ENCODE data around the gene LYPD5. TPM values are rescaled to one million over a fixed set of nuclear protein-coding genes. Genes with fewer than 3 reads are reported as not detected.
"Not testable (repeated sequence)": the region's sequence is repeated elsewhere in the genome, so short reads cannot be mapped to it uniquely, and the experiment has no call there.

The LYPD5 gene
- total RNA-seq, 2 donors from 2014 or later: 0.70 to 3.5 TPM

DNA sequence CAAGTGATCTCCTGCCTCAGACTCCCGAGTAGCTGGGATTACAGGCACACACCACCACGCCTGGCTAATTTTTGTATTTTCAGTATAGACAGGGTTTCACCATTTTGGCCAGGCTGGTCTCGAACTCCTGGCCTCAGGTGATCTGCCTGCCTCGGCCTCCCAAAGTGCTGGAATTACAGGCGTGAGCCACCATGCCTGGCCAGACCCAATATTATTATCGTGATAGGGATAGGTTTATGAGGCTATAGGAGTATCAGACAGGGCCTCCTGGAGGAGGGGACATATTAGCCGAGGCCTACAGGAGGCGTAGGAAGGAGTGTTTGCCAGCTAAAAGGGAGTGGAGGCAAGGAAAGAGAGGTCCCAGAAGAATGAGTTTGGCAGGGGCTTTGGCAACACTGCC lies 37.6 kb downstream of the LYPD5 start:
- ATAC-seq: not testable (repeated sequence)

DNA sequence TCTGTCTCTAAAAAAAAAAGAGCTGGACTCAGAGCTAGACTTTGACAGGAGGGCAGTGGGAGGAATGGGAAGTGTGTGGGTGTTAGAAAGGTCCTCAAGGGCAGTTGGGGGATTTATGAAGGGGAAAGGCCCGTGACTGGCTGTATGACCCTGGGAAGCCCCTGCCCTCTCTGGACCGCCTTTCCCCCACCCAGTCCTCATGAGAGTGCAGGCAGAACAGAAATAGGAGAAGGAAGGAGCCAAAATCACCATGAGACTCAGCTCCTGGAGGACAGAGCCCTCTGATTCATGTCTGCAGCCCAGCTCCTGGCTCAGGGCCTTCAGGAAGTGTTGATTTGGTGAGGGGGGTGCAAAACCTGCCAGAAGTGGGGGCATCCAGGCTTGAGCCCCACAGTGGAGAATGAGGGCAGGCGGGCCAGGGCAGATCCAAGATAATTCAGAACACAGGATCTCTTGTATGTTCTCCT lies 38.7 kb downstream of the LYPD5 start:
- no peak for ATAC-seq
- DNase-seq: no peak
- intact Hi-C loops (cut with DNase I, micrococcal nuclease): no loop called here

More for the DNA sequence above, 37.6 kb downstream of the LYPD5 start:
- DNase-seq; intact Hi-C loops (cut with DNase I, micrococcal nuclease): not testable (repeated sequence)

DNA sequence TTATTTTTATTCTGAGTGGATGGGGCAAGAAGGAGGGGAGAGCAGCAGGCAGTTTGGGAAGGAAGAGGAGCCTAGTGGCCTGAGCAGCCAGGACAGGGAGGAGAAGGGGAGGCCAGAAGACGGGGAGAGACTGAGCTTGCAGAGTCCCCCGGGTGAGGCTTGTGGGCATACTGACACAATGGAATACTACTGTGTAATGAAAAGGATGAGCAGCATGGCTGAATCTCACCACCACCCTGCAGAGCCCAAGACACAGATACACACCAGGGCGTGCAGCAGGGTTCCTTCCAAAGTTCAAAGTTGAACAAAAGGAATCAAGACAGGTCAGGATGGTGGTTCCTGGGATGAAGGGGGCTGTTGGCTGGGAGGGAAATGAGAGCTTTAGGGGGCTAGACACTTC lies 39.4 kb downstream of the LYPD5 start:
- no peak for ATAC-seq
- no peak for DNase-seq
- intact Hi-C loops (cut with DNase I, micrococcal nuclease): no loop called here

DNA sequence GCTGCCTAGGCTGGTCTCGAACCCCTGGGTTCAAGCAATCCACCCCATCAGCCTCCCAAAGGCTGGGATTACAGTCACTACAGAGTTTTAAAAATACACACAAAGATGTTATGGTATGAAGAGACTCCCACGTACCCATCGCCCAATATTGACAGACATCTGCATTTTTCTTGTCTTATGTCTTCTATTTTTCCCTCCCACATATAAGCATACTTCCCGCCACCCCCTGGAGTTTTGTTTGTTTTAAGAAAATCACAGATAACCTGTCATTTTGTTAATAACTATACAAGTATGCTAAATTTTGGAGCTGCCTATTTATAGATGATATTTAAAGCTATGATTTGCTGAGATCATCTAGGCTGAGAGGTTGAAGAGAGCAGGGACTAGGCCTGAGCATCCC lies 41.3 kb downstream of the LYPD5 start:
- ATAC-seq: no peak
- intact Hi-C loops (cut with DNase I, micrococcal nuclease): no loop called here
- no peak for DNase-seq

DNA sequence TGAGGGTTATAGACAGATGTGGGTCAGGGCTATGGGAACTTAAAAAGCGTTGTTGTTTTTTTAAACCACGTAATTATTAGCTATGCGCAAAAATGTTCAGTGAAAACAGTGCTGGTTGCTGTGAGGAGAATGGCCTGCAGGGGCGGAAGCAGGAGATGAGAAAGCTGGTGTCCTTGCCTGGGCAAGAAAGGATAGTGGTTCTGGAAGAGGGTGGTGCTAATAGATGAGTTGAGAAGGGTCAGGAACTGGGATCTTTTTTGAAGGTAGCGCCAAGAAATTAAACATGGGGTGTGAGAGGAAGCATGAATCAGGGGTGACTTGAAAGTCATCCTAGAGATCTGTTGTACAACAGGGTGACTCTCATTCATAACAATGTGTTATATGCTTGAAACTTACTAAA lies 42.7 kb downstream of the LYPD5 start:
- DNase-seq: no peak
- intact Hi-C loops (cut with DNase I, micrococcal nuclease): no loop called here
- no peak for ATAC-seq

DNA sequence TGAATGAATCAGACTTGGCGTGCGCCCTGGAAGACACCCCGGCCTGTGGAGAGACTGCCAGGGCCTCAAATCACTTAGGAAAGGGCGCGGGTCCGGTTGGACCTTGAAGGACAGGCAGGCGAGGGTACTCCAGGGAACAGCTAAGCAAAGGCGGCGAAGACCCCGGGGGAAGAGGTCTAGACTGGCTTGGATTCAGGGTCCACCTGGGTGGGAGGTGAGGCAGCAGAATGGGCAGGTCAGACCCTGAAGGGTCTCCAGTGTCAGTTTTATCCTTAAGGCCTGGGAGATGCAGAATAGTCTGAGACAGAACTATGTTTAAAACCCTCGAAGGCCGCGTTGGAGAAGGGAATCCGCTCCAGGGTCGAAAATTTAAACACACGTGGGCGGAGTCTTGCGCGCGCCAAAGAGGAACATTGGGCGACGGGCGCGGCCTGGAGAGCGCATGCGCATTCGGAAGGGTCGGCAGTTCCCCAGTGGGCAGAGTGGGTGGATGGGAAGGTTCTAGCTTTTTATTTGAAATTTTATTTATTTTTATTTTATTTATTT lies 46.9 kb downstream of the LYPD5 start:
- intact Hi-C loops (cut with DNase I, micrococcal nuclease): no loop called here
- ATAC-seq: peak; percentile 63
- peak; percentile 88 to 92 for DNase-seq

DNA sequence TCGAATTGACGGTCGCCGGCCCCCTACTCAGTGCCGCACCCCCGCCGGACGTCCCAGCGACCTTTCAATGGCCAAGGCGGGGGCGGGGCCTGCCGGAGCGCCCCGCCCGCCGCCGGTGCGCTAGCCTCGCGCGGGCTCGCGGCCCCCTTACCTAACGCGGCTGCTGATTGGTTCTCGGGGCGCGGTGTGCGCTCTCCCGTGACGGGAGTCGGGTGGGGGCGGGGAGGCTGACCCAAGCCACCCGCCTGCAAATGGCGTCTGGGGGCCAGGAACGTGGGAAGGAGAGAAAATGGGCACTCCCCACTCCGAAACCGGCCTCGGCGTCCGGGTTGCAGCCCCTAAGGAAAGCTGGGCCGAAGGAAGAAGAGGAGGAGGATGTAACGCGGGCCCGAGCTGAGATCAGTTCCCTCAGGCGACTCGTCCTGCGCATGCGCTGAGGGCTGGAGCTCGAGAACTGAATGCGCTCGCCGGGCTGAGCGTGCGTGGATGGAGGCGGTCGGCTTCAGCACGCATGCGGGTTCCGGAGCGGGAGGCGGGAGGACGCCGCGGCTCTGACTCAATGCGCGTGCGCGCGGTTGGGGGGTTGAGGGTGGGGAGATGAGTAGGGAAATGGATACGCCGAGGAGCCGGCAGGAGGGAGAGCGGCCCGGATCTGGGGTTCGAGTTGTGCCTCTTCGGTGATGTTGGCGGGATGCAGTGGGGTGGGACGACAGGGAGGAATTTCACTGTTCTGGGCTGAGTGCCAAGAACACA lies 47.6 kb downstream of the LYPD5 start, which contains the start of gene SMG9:
TSS of gene SMG9 (minus strand) at position 460 of the 753 bp plus-strand sequence. CDS start 4,221 bp downstream, outside the sequence.
- intact Hi-C loops (cut with DNase I, micrococcal nuclease): no loop called here
- DNase-seq (peak; percentile 97 to 98), ATAC-seq (peak; percentile 82)

DNA sequence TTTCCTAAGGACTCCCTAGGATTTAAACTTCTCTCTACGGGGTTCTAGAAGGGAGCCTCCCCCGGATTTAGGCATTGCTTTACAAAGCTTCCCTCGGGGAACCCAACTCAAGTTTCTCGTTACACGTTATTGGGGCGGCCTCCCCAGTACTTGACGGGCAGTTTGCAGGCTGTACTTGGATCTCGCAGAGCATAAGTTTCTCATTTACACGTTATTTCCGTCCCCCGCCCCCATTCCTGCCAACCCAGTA lies 48.1 kb downstream of the LYPD5 start:
- DNase-seq (no peak), ATAC-seq (no peak)
- intact Hi-C loops (cut with DNase I, micrococcal nuclease): no loop called here

DNA sequence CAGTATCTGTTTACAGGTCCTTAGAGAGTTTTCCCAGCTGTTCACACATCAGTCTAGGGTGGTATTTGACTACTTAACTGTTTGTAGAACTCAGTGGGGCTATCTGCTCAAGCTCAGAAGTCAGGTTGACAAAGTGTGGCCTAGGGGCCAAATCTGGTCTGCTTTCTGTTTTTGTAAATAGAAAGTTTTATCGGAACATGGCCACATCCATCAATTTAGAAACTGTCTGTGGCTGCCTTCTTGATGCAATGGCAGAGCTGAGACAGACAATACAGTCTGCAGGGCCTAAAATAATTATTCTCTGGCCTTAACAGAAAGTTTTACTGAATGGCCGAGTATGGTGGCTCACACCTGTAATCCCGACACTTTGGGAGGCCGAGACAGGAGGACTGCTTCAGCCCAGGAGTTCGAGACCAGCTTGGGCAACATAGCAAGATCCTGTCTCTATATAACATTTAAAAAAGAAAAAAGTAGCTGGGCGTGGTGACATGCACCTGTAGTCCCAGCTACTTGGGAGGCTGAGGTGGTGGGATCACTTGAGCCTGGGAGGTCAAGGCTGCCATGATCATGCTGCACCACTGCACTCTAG lies 49.9 kb downstream of the LYPD5 start:
- DNase-seq: no peak
- ATAC-seq: no peak
- intact Hi-C loops (cut with DNase I, micrococcal nuclease): no loop called here

DNA sequence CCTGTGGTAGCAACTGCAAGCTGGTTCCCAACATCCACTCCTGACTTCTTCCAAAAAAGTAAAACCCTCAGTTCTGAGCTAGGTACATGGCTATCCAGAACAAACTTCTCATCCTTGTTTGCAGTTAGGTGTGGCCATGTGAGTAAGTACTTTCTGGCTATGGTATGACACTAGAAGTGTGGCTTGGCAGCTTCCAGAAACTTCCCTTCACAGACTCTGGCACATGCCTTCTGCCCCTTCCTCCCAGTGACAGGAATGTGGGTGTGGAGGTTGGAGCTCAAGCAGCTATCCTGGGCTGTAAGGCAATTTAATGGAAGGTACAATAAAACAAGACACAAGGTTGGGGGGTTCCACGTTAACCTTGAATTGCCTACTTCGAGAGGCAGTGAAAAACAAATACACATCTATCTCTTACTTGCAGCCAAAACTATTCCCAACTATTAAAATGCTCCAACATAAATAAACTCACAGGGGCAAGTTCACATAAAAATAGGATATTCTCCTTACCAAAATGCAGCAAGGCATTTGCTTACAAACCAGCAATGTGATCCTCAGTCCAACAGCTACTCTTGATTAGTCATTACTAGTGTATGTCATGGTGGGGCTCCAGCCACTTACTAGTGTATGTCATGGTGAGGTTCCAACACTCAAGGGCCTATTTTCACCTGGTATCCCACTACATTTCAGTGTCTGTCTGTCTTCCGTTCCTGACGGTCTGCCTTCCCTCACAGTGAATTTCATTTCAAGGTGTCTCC lies 50.6 kb downstream of the LYPD5 start:
- ATAC-seq: no peak

DNA sequence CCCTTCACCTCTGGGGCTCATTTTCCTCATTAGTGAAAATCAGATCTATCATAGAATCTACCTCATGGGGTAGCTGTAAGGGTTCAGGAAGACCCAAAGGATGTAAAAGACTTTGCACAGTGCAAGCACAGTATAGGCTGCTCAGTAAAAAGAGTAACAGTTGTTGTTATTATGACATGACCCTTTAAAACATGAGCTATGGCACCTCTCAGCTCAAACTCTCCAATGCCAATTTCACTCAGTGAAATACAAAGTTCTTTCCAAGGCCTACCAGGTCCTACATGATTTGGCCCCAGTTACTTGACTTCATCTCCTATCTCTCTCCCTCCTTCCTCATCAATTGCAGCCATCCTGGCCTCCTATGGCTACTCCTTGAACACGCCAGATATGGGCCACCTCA lies 52.3 kb downstream of the LYPD5 start:
- intact Hi-C loops (cut with DNase I, micrococcal nuclease): no loop called here
- ATAC-seq: no peak

More for the DNA sequence above, 50.6 kb downstream of the LYPD5 start:
- no peak for DNase-seq
- intact Hi-C loops (cut with DNase I, micrococcal nuclease): no loop called here

DNA sequence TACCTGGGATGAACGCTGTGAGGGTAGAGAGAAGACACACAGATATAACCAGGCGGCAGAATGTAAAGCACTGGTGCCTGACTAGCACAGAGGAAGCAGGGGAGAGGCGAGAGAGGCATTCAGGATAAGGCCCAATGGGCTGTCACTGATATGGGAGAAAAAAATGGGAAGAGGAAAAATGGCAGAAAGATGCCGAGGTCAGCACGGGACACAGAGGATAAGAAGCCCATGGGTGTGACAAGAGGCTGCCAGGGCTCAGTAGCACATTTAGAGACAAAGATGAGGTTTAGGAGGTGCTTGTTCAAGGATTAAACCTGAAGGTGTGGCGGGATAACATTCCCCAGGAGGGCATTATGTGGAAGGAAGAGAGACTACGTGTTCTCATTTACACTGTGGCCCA lies 53.1 kb downstream of the LYPD5 start:
- ATAC-seq (no peak), DNase-seq (no peak)
- intact Hi-C loops (cut with DNase I, micrococcal nuclease): no loop called here

More for the DNA sequence above, 52.3 kb downstream of the LYPD5 start:
- no peak for DNase-seq

DNA sequence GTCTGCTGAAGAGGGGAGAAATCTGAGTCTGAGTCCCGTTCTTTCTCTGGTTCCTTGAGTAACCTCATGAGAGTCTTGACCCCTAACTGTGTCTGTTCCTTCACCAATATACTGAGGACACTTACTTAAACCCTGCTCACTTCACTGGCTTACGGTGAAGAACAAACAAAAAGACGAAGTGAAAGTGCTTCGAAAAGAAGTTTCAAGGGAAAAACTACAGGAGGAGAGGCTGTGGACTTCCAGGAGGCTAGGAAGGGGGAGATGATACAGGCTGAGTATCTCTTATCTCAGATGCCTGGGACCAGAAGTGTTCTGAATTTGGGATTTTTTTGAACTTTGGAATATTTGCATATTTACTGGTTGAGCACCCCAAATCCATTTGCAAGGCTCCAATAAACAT lies 53.6 kb downstream of the LYPD5 start:
- intact Hi-C loops (cut with DNase I, micrococcal nuclease): no loop called here
- ATAC-seq: no peak
- no peak for DNase-seq

DNA sequence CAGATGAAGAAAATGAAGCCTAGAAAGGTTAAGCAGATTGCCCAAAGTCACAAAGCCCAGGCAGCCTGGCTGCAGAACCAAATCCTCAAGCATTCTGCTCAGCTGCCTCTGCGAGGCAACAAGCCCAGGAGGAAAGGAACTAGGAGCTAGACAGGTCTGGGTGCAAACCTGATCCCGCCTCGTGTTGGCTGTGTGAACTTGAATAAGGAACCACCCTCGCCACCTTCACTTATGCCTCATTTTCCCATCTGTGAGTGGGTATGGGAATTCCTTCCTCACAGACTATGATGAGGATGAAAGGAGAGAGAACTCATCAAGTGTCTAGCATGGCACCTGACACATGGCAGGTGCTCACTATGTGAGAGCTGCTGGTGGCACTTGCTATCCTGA lies 54.0 kb downstream of the LYPD5 start:
- DNase-seq (no peak), ATAC-seq (no peak)
- intact Hi-C loops (cut with DNase I, micrococcal nuclease): no loop called here

DNA sequence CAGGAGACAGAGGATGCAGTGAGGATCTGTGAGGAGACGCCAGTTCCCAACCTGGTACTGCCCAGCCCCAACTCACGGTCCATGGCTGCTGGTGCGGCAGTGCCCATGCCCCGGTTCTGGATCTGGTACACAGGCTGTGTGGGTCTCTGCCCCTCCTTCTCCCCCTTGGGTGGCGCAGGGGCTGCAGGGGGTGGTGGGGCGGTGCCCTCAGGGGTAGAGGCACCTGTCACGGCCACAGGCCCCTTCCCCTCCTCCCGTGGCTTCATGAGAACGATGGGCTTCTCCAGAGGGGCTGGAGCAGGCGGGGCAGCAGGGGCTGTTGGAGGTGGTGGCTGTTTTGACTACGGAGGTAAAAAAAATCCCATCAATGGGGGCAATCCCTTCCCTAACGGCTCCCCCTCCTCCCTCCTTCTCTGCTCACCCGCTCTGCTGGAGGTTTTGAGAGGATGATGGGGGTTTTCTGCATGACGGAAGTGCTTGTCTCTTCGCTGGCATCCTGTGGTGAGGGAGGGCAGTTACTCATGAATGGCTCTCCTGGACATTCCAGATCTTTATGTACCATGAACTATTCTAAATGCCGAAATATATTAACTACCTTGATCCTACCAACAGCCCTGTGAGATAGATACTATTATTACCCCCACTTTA lies 54.6 kb downstream of the LYPD5 start:
- no peak for ATAC-seq
- DNase-seq: no peak
- intact Hi-C loops (cut with DNase I, micrococcal nuclease): no loop called here
